SK-N-SH treated with all-trans-retinoic acid at 6 μM for 48 hours (cell line): Measurements from ENCODE around the gene SDC1.

ENCODE experiments used
- CREB5 ChIP-seq: fragments of 250-450 bp; sonication (Bioruptor Pico); IDR thresholded peaks from 2 replicates; pipeline ENCODE4 v1.5.1; 2020; ENCODE audit warnings: low read depth, mild to moderate bottlenecking, moderate library complexity
- RARB ChIP-seq: fragments of 250-450 bp; sonication (Bioruptor Pico); IDR thresholded peaks from 2 replicates; pipeline ENCODE4 v1.8.0; 2021; ENCODE audit warnings: mild to moderate bottlenecking, moderate library complexity
- ZNF565 ChIP-seq: fragments of 450-650 bp; formaldehyde crosslinking; conservative IDR thresholded peaks from 2 replicates; pipeline ENCODE4 v1.5.0; 2020; ENCODE audit warnings: low read depth, mild to moderate bottlenecking, moderate library complexity
- ZNF8 ChIP-seq: fragments of 450-650 bp; formaldehyde crosslinking; IDR thresholded peaks from 2 replicates; pipeline ENCODE4 v1.5.0; 2020; ENCODE audit warnings: mild to moderate bottlenecking, moderate library complexity

DNA sequence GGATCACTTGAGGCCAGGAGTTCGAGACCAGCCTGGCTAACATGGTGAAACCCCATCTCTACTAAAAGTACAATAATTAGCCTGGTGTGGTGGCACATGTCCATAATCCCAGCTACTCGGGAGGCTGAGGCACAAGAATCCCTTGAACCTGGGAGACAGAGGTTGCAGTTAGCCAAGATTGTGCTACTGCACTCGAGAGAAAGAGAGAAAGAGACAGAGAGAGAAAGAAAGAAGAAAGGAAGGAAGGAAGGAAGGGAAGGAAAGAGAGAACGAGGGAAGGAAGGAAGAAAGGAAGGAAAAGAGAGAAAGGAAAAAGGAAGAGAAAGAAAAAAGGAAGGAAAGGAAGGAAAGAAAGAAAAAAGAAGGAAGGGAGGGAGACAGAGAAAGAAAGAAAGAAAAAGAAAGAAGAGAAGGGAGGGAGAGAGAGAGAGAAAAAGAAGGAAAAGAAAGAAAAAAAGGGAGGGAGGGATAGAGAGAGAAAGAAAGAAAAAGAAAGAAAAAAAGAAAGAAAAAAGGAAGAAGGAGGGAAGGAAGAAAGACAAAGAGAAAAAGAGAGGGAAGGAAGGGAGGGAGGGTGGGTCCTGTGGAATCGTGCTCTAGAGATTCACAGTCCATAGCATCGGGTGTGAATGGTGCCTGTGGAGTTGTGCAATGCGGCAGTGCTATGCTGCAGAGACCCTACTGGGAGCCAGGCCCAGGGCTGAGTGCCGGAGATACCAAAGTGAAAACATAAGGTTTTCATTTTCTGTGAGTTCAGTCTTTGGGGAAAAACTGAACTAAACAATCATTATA is 4.6 kb upstream of the SDC1 start:
- no peak for TF ChIP-seq RARB (CRISPR knock-in tag)
- no peak for TF ChIP-seq ZNF565 (CRISPR knock-in tag)
- no peak for TF ChIP-seq CREB5
- no peak for TF ChIP-seq ZNF8 (CRISPR knock-in tag)
